Measurements from ENCODE around the gene CXorf58. TPM values are rescaled to one million over a fixed set of nuclear protein-coding genes. Genes with fewer than 3 reads are reported as not detected.
A peak's percentile ranks its signal among the peaks of the same experiment; 100 is the strongest.

The CXorf58 gene
- total and polyA plus RNA-seq, 9 of the 15 experiments (the other 6 are each of a cell fraction or from before 2014, with no cell fraction given), result 0.10 to 0.27 (median 0.16) TPM; not detected in 3

DNA sequence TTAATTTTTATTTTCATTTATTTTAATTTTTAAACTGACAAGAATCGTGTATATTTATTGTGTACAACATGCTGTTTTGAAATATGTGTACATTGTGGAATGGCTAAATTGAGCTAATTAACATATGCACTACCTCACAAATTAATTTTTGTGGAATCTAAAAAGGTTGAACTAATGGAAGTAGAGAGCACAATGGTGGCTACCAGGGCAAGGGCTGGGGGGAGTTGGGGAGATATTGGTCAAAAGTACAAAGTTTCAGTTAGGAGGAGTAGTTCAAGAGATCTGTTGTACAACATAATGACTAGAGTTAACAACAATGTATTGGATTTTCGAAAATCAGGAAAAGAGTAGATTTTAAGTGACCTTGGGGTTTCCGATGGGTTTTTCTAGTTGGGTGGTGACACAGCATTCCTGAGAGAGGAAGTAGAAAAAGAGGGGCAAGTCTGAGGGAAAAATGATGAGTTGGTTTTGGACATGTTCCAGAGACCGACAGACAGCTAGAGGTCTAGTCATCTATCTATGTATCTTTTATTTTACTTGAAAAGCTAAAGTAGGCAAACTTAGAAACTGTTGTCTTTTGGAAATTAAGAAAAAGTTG, 23.3 kb upstream of the CXorf58 start (continued):
- TF ChIP-seq GATAD2B (IDR thresholded peaks at IDR 0.05; ENCODE audit: borderline replicate concordance) (peak; percentile 32; the same call in 1 of the 2 replicates), TRIM24 (IDR thresholded peaks at IDR 0.05) (no peak), PCBP1 (IDR thresholded peaks at IDR 0.05; ENCODE audit: low read depth, low read length, poor library complexity, severe bottlenecking) (no peak), TBP (optimal IDR thresholded peaks at IDR 0.05; ENCODE audit: low read depth, low read length) (no peak), RFX1 (IDR thresholded peaks at IDR 0.05) (no peak), EHMT2 (IDR thresholded peaks at IDR 0.05) (no peak), SPI1 (IDR thresholded peaks at IDR 0.05; ENCODE audit: borderline replicate concordance, low read depth, low read length) (peak; percentile 95), POLR3G (IDR thresholded peaks at IDR 0.05; ENCODE audit: extremely low read depth, insufficient read length, insufficient replicate concordance) (no peak), SP2 (IDR thresholded peaks at IDR 0.05; ENCODE audit: extremely low read depth, low read depth, low read length, poor library complexity, severe bottlenecking) (no peak), ZBTB43 (CRISPR knock-in tag; IDR thresholded peaks at IDR 0.05) (no peak), KLF16 (IDR thresholded peaks at IDR 0.05) (no peak), TEAD1 (CRISPR knock-in tag; IDR thresholded peaks at IDR 0.05) (no peak), ZBTB7A (IDR thresholded peaks at IDR 0.05; ENCODE audit: borderline replicate concordance, control insufficient read depth, low read depth, low read length) (no peak), PURB (CRISPR knock-in tag; IDR thresholded peaks at IDR 0.05; ENCODE audit: low read depth) (no peak), MAFK (IDR thresholded peaks at IDR 0.05; ENCODE audit: low read length) (peak; percentile 85), ZNF584 (CRISPR knock-in tag; IDR thresholded peaks at IDR 0.05; ENCODE audit: low read depth) (no peak), FUS (optimal IDR thresholded peaks at IDR 0.05; ENCODE audit: low read depth, low read length) (no peak), STAT5A (IDR thresholded peaks at IDR 0.05; ENCODE audit: borderline replicate concordance, low read length) (no peak), ZNF217 (CRISPR knock-in tag; IDR thresholded peaks at IDR 0.05) (no peak), ZNF146 (CRISPR knock-in tag; IDR thresholded peaks at IDR 0.05; ENCODE audit: unreplicated experiment) (no peak), GTF2A2 (tag; IDR thresholded peaks at IDR 0.05) (no peak)
- TF ChIP-seq, protein P1, sequence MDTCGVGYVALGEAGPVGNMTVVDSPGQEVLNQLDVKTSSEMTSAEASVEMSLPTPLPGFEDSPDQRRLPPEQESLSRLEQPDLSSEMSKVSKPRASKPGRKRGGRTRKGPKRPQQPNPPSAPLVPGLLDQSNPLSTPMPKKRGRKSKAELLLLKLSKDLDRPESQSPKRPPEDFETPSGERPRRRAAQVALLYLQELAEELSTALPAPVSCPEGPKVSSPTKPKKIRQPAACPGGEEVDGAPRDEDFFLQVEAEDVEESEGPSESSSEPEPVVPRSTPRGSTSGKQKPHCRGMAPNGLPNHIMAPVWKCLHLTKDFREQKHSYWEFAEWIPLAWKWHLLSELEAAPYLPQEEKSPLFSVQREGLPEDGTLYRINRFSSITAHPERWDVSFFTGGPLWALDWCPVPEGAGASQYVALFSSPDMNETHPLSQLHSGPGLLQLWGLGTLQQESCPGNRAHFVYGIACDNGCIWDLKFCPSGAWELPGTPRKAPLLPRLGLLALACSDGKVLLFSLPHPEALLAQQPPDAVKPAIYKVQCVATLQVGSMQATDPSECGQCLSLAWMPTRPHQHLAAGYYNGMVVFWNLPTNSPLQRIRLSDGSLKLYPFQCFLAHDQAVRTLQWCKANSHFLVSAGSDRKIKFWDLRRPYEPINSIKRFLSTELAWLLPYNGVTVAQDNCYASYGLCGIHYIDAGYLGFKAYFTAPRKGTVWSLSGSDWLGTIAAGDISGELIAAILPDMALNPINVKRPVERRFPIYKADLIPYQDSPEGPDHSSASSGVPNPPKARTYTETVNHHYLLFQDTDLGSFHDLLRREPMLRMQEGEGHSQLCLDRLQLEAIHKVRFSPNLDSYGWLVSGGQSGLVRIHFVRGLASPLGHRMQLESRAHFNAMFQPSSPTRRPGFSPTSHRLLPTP (IDR thresholded peaks at IDR 0.05; ENCODE audit: borderline replicate concordance, extremely low read depth, insufficient read length), result no peak
- TF ChIP-seq, protein P2, sequence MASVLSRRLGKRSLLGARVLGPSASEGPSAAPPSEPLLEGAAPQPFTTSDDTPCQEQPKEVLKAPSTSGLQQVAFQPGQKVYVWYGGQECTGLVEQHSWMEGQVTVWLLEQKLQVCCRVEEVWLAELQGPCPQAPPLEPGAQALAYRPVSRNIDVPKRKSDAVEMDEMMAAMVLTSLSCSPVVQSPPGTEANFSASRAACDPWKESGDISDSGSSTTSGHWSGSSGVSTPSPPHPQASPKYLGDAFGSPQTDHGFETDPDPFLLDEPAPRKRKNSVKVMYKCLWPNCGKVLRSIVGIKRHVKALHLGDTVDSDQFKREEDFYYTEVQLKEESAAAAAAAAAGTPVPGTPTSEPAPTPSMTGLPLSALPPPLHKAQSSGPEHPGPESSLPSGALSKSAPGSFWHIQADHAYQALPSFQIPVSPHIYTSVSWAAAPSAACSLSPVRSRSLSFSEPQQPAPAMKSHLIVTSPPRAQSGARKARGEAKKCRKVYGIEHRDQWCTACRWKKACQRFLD (CRISPR knock-in tag; IDR thresholded peaks at IDR 0.05), result no peak; the same call in 1 of the 2 replicates
